ENCODE measurements around the gene PPP6R2. TPM values are rescaled to one million over a fixed set of nuclear protein-coding genes. Genes with fewer than 3 reads are reported as not detected.

PPP6R2 gene
- polyA plus RNA-seq, 2 of the 4 experiments (the other 2 are of a cell fraction), result 9.6 to 14.7 TPM

GRCh38 chr22:50467341-50467740 lies 124.2 kb downstream of the PPP6R2 start:
- H3K4me2 ChIP-seq, result no peak overlapping the region
- ChIA-PET CTCF (interaction anchor here (1.0 to 1.3 kb wide), 3 partner anchors 8 to 192 kb away, joined by 3 to 4 read pairs (median 3); no protein-coding TSS in a partner anchor), POLR2A (no interaction called here)
- H3K27ac ChIP-seq, result no peak overlapping the region
- H3K9me3 ChIP-seq, result no peaks in the 10 kb centered on the region
- no peak overlapping the region for H3K4me3 ChIP-seq
- DNase-seq (ENCODE audit: low read depth in 1 of 2, low spot score in 1 of 2), result no peak
- H3K4me1 ChIP-seq, result peaks cover 8% of the 10 kb centered on the region; the same call in 1 of the 3 replicates
- no peak for ATAC-seq
- no peak for FAIRE-seq
- 91% methylated on average over 16 of the region's 24 CpGs for WGBS (ENCODE audit: missing lambda C conversion rate)
- no peak for TF ChIP-seq KDM1A (IDR thresholded peaks at IDR 0.05; ENCODE audit: low read depth)
- TF ChIP-seq NR3C1 (IDR thresholded peaks at IDR 0.05), result no peak

GRCh38 chr22:50467773-50468440 lies 124.8 kb downstream of the PPP6R2 start:
- no peak overlapping the region for H3K27ac ChIP-seq
- TF ChIP-seq MAFK (IDR thresholded peaks at IDR 0.05; ENCODE audit: partially characterized antibody) (no peak), BCL3 (IDR thresholded peaks at IDR 0.05) (no peak), MYC (IDR thresholded peaks at IDR 0.05; ENCODE audit: borderline replicate concordance, low read length) (no peak)
- peaks cover 8% of the 10 kb centered on the region; the same call in 1 of the 3 replicates for H3K4me1 ChIP-seq
- no peak overlapping the region for H3K4me3 ChIP-seq
- ATAC-seq (no peak), FAIRE-seq (no peak), DNase-seq (ENCODE audit: low read depth in 1 of 2, low spot score in 1 of 2) (no peak)
- H3K9me3 ChIP-seq, result no peaks in the 10 kb centered on the region
- ChIA-PET CTCF (interaction anchor here (0.6 to 1.3 kb wide), 5 partner anchors 9 to 102 kb away, joined by 3 to 5 read pairs (median 4); no protein-coding TSS in a partner anchor), POLR2A (no interaction called here)
- H3K4me2 ChIP-seq, result no peak overlapping the region
- WGBS (ENCODE audit: missing lambda C conversion rate), result 88% methylated on average over 10 of the region's 22 CpGs

GRCh38 chr22:50468626-50469025 lies 125.5 kb downstream of the PPP6R2 start:
- ATAC-seq (no peak), FAIRE-seq (no peak), DNase-seq (ENCODE audit: low read depth in 1 of 2, low spot score in 1 of 2) (no peak)
- Histone ChIP-seq H3K9me3 (no peaks in the 10 kb centered on the region), H3K4me2 (no peak overlapping the region), H3K27ac (no peak overlapping the region), H3K4me1 (peaks cover 9% of the 10 kb centered on the region; the same call in 1 of the 3 replicates), H3K4me3 (no peak overlapping the region)
- ChIA-PET CTCF (interaction anchor here (0.5 to 1.3 kb wide), 4 partner anchors 12 to 202 kb away, joined by 3 to 5 read pairs (median 4); no protein-coding TSS in a partner anchor), POLR2A (no interaction called here)
- 90% methylated on average over 2 of the region's 8 CpGs for WGBS (ENCODE audit: missing lambda C conversion rate)
- TF ChIP-seq PHF8 (IDR thresholded peaks at IDR 0.05; ENCODE audit: borderline replicate concordance, low read depth), result no peak

GRCh38 chr22:50469377-50470305 lies 126.5 kb downstream of the PPP6R2 start:
- no peak overlapping the region for H3K27ac ChIP-seq
- POLR2A ChIA-PET, result no interaction called here
- DNase-seq (ENCODE audit: low read depth in 1 of 2, low spot score in 1 of 2) (no peak), ATAC-seq (no peak), FAIRE-seq (no peak)
- no peak overlapping the region for H3K4me3 ChIP-seq
- H3K4me1 ChIP-seq, result peaks cover 13% of the 10 kb centered on the region; the same call in 1 of the 3 replicates
- no peak overlapping the region for H3K4me2 ChIP-seq
- TF ChIP-seq PBX3 (IDR thresholded peaks at IDR 0.05), result no peak
- TF ChIP-seq BHLHE40 (IDR thresholded peaks at IDR 0.05; ENCODE audit: low read depth, low read length), result no peak
- TF ChIP-seq HDAC2 (IDR thresholded peaks at IDR 0.05), result no peak
- TF ChIP-seq EHMT2 (IDR thresholded peaks at IDR 0.05; ENCODE audit: low read depth), result no peak
- TF ChIP-seq FOSL2 (IDR thresholded peaks at IDR 0.05), result no peak
- TF ChIP-seq FOSL2 (CRISPR knock-in tag; IDR thresholded peaks at IDR 0.05), result no peak
- TF ChIP-seq SREBF2 (IDR thresholded peaks at IDR 0.05), result no peak
- no peak for TF ChIP-seq RAD21 (conservative IDR thresholded peaks at IDR 0.05 in 1 of 2, IDR thresholded peaks at IDR 0.05 in 1 of 2)
- CTCF ChIA-PET, result interaction anchor here (1.1 to 1.3 kb wide), 2 partner anchors 28 to 151 kb away, joined by 3 to 5 read pairs; no protein-coding TSS in a partner anchor
- 65% methylated on average over 10 of the region's 25 CpGs for WGBS (ENCODE audit: missing lambda C conversion rate)
- H3K9me3 ChIP-seq, result no peaks in the 10 kb centered on the region

Data from A549 (cell line).